Activated CD8-positive, alpha-beta memory T cell treated with anti-CD3 and anti-CD28 coated beads, Interleukin-2, amount 10 ng/mL, durations not matched to agents 7 days and 5 days (primary cell): Measurements from ENCODE around the gene LPO. TPM values are rescaled to one million over a fixed set of nuclear protein-coding genes. Genes with fewer than 3 reads are reported as not detected.

Source experiments
- ATAC-seq: fragments of 150-1000 bp; cut with Tn5 transposase; one replicate; pipeline ENCODE4 v1.10.0; 2021; ENCODE audit warnings: moderate library complexity
- CTCF ChIA-PET: fragments of 350-600 bp; sonication (Branson Sonifier 250); formaldehyde crosslinking; loops from one replicate; lab custom pipeline; 2021; ENCODE audit warnings: antibody characterized with exemption; lab: Charles Lee
- DNase-seq: peaks from one replicate; pipeline ENCODE4 v3.0.0-alpha.2; 2020
- H3K27ac Mint-ChIP-seq: one replicate; pipeline ENCODE4 v1.8.0; 2021; ENCODE audit warnings: mild to moderate bottlenecking, mixed read lengths
- H3K27me3 Mint-ChIP-seq: one replicate; pipeline ENCODE4 v1.8.0; 2021; ENCODE audit warnings: mixed read lengths
- H3K36me3 Mint-ChIP-seq: one replicate; pipeline ENCODE4 v1.8.0; 2021; ENCODE audit warnings: mild to moderate bottlenecking, mixed read lengths
- H3K4me1 Mint-ChIP-seq: one replicate; pipeline ENCODE4 v1.8.0; 2021; ENCODE audit warnings: mixed read lengths
- H3K4me3 Mint-ChIP-seq: one replicate; pipeline ENCODE4 v1.8.0; 2021; ENCODE audit warnings: mild to moderate bottlenecking, moderate library complexity, mixed read lengths
- H3K9me3 Mint-ChIP-seq: one replicate; pipeline ENCODE4 v1.8.0; 2022; ENCODE audit warnings: low read depth, mixed read lengths
- total RNA-seq, 2 experiments: library from RNA; stranded (reverse); gene quantifications; one replicate each; pipeline ENCODE4 v1.2.3, GENCODE V29; 2021

The LPO gene
- total RNA-seq, 2 experiments from 2014 or later = not detected

DNA sequence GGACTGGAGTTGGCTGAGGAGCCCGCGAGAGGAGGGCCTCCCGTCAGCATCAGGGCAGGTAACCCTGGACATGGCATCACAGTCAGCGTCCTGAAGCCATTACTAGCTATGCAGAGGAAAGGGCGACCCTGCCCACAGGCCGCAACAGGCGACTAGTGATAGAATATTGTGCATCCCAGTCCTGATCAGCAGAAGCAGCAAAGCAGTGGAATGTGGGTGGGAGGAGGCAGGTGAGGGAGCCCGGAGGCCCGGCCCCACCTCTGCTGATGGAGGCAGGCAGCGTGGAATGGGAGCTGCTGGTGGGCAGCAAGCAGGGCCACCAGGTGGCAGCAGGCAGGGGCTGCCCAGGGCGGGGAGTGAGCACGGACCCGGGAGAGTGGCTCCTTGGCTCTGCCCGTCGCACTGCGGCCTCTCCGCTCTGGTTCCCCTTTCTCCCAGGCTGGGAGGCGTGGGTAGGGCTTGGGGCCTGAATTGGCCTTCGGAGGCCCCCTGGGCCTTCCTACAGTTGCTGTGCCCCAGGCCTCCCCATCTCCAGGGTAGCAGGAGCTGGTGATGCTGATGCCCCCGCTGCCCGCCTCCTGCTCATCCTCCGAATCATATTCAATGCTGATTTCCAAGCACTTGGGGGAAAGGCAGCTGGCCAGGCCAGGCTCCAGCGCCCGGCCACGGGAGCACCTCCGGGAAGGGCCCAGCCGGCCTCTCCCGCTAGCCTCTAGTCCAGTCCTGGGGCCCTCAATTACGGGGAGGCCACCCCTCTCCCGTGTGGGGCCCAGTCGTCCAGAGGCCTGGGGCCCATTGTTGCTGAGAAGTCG is 70.0 kb downstream of the LPO start:
- Mint-ChIP-seq H3K9me3 (no peaks in the 10 kb centered on the region), H3K27me3 (no peaks in the 10 kb centered on the region), H3K4me1 (no peaks in the 10 kb centered on the region), H3K27ac (no peak overlapping the region), H3K36me3 (no peaks in the 10 kb centered on the region), H3K4me3 (no peak overlapping the region)
- CTCF ChIA-PET = interaction anchor here (0.8 to 2.1 kb wide), 4 partner anchors 9 to 139 kb away, joined by 3 to 6 read pairs (median 4); partner anchors contain the start of gene RNF43
- DNase-seq (peak; percentile 30), ATAC-seq (no peak)

- peaks cover 2% of the 10 kb centered on the region for H3K36me3 Mint-ChIP-seq
- CTCF ChIA-PET = interaction anchor here (1.3 to 2.1 kb wide), 3 partner anchors 8 to 108 kb away, joined by 3 to 6 read pairs (median 5); partner anchors contain the start of gene RNF43
- H3K4me3 Mint-ChIP-seq = no peak overlapping the region
- DNase-seq = peak; percentile 35
- no peaks in the 10 kb centered on the region for H3K9me3 Mint-ChIP-seq
- ATAC-seq = no peak
- no peak overlapping the region for H3K27ac Mint-ChIP-seq
- no peaks in the 10 kb centered on the region for H3K4me1 Mint-ChIP-seq
- H3K27me3 Mint-ChIP-seq = no peaks in the 10 kb centered on the region
Observed at GRCh38 chr17:58308985-58309917, 70.9 kb downstream of the LPO start.

- DNase-seq (peak; percentile 23), ATAC-seq (no peak)
- no peaks in the 10 kb centered on the region for H3K27me3 Mint-ChIP-seq
- no peak overlapping the region for H3K4me3 Mint-ChIP-seq
- peaks cover 2% of the 10 kb centered on the region for H3K36me3 Mint-ChIP-seq
- H3K9me3 Mint-ChIP-seq = no peaks in the 10 kb centered on the region
- CTCF ChIA-PET = interaction anchor here (2.1 kb wide), 1 partner anchor 108 kb away, joined by 5 read pairs; the partner anchor contains the start of gene RNF43
- no peaks in the 10 kb centered on the region for H3K4me1 Mint-ChIP-seq
- H3K27ac Mint-ChIP-seq = no peak overlapping the region
Observed at GRCh38 chr17:58309918-58310259, 71.5 kb downstream of the LPO start.

GRCh38 chr17:58310511-58311428 is 72.4 kb downstream of the LPO start:
- no peaks in the 10 kb centered on the region for H3K4me1 Mint-ChIP-seq
- peaks cover 2% of the 10 kb centered on the region for H3K36me3 Mint-ChIP-seq
- H3K9me3 Mint-ChIP-seq = no peaks in the 10 kb centered on the region
- CTCF ChIA-PET = no interaction called here
- DNase-seq = peak; percentile 37
- H3K27me3 Mint-ChIP-seq = no peaks in the 10 kb centered on the region
- no peak overlapping the region for H3K27ac Mint-ChIP-seq
- no peak overlapping the region for H3K4me3 Mint-ChIP-seq
- no peak for ATAC-seq

GRCh38 chr17:58311429-58311894 is 73.1 kb downstream of the LPO start:
- no peaks in the 10 kb centered on the region for H3K4me1 Mint-ChIP-seq
- no peaks in the 10 kb centered on the region for H3K9me3 Mint-ChIP-seq
- peaks cover 2% of the 10 kb centered on the region for H3K36me3 Mint-ChIP-seq
- no peak overlapping the region for H3K4me3 Mint-ChIP-seq
- ATAC-seq = no peak
- no peaks in the 10 kb centered on the region for H3K27me3 Mint-ChIP-seq
- CTCF ChIA-PET = interaction anchor here (8.1 kb wide), 1 partner anchor 31 kb away, joined by 136 read pairs; no protein-coding TSS in a partner anchor
- no peak overlapping the region for H3K27ac Mint-ChIP-seq
- DNase-seq = peak; percentile 34

DNA sequence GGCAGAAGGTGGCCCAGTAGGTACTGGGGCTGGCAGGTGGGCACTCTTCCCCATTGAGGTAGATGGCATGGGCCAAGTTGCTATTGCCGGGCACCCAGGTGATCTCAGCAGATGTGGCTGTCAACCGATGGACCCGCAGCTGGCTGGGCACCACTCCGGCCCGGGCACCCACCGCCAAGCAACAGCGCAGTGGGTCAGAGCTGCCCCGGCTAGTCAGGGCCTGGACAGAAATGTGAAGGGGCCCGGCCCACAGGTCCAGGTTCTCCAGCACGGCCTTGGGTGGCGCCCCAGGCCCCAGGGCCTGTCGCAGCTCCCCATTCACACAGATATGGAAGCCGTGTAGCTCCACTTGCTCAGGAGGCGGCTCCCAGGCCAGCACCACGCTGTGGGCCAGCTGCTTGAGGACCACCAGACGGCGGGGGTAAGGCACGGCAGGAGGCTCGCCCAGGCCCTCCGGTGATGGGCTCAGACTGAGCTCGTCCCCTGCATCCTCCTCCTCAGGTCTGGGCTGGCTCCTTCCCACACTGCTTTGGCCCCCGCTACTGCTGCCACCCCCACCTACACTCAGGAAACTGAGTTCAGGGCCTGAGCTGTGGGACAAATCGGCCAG is 73.7 kb downstream of the LPO start:
- H3K4me1 Mint-ChIP-seq = no peaks in the 10 kb centered on the region
- DNase-seq (peak; percentile 36), ATAC-seq (no peak)
- H3K36me3 Mint-ChIP-seq = peaks cover 2% of the 10 kb centered on the region
- no peak overlapping the region for H3K27ac Mint-ChIP-seq
- H3K4me3 Mint-ChIP-seq = no peak overlapping the region
- CTCF ChIA-PET = interaction anchor here (1.1 to 8.1 kb wide), 2 partner anchors 30 to 127 kb away, joined by 4 to 136 read pairs; no protein-coding TSS in a partner anchor
- H3K27me3 Mint-ChIP-seq = no peaks in the 10 kb centered on the region
- no peaks in the 10 kb centered on the region for H3K9me3 Mint-ChIP-seq

DNA sequence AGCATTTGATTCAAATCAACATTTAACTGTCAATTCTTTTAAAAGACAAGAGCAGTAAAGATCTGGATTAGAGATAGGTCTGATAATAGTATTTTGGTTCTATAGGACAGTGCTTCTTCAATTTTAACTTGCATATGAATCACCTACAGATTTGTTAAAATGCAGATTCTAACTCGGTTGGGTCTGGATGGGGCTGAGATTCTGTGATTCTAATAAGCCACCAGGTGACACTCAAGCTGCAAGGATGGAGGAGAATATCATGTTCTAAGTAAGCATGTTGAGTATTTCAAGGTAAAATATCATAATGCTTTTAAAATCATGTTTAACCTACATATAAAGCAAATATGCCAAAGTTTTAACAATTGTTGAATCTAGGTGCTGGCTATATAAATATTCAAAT is 74.4 kb downstream of the LPO start:
- ATAC-seq (no peak), DNase-seq (peak; percentile 22)
- Mint-ChIP-seq H3K9me3 (no peaks in the 10 kb centered on the region), H3K27me3 (no peaks in the 10 kb centered on the region), H3K4me3 (no peak overlapping the region), H3K27ac (no peak overlapping the region), H3K4me1 (peaks cover 7% of the 10 kb centered on the region), H3K36me3 (peaks cover 7% of the 10 kb centered on the region)
- CTCF ChIA-PET = interaction anchor here (1.1 to 8.1 kb wide), 4 partner anchors 8 to 126 kb away, joined by 3 to 136 read pairs (median 27); no protein-coding TSS in a partner anchor

DNA sequence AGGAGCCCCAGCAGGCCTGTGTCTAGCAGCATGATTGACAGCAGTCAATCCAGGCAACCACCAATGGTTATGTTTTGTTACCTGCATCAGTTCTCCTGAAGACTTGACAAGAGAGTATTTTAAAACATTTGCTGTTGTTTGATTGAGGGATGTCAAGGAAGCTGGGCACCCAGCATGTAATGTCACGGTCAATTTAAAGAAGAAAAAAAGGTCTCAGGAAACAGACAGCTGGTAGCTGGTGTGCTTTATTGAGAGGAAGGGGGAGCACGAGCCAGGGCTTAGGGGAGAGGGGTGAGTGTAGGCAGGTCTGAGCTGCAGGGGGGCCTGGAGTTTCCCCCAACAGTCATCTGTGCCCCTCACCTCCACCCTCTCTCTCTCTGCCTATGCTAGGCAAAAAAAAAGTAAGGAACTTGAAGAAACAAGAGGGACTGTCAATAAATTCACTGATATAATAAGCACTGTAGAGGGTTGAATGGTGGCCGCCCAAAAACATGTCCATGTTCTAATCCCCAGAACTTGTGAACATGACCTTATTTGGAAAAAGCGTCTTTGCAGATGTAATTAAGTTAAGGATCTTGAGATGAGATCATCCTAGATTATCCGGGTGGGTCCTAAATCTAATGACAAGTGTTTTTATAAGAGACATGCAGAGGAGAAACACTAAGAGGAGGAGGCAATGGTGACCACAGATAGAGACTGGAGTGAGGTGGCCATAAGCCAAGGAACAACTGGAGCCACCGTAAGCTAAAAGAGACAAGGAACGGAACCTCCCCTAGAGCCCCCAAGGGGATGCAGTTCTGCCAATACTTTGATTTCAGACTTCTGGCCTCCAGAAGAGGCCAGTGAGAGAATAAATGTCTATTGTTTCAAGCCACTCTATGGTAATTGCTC is 75.7 kb downstream of the LPO start:
- H3K36me3 Mint-ChIP-seq = peaks cover 7% of the 10 kb centered on the region
- ATAC-seq = no peak
- H3K4me1 Mint-ChIP-seq = peaks cover 14% of the 10 kb centered on the region
- no peaks in the 10 kb centered on the region for H3K9me3 Mint-ChIP-seq
- H3K27me3 Mint-ChIP-seq = no peaks in the 10 kb centered on the region
- CTCF ChIA-PET = interaction anchor here (0.6 to 8.1 kb wide), 6 partner anchors 9 to 120 kb away, joined by 3 to 136 read pairs (median 27); partner anchors contain the start of genes RNF43 and SUPT4H1
- no peak overlapping the region for H3K27ac Mint-ChIP-seq
- no peak overlapping the region for H3K4me3 Mint-ChIP-seq
- DNase-seq = peak; percentile 25

- Mint-ChIP-seq H3K4me3 (no peak overlapping the region), H3K27ac (no peak overlapping the region), H3K9me3 (no peaks in the 10 kb centered on the region), H3K27me3 (no peaks in the 10 kb centered on the region), H3K36me3 (peaks cover 7% of the 10 kb centered on the region), H3K4me1 (peaks cover 14% of the 10 kb centered on the region)
- CTCF ChIA-PET = interaction anchor here (0.6 to 8.1 kb wide), 6 partner anchors 10 to 131 kb away, joined by 3 to 136 read pairs (median 27); partner anchors contain the start of genes RNF43 and SUPT4H1
- peak; percentile 30 for DNase-seq
- no peak for ATAC-seq
Observed at GRCh38 chr17:58314706-58315015, 76.3 kb downstream of the LPO start.

DNA sequence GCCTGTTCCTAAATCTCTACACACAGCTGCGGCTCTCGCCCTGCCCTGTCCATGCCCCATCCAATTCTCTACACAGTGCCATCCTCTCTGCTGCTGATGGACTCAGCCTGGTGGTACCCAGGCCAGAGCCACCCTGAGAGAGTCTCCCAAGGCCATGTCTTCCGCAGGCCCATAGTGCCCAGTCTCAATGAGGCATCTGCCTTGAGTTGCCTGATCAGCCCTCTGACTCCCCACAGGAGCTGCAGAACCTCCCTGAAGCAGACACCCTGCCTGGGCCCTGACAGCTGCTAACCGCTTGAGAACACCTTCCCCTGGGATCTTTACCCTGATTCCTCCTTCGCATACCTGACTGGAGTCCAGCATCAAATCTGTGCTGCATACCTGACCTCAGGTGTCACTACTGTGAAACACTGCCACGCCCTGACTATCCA is 76.9 kb downstream of the LPO start:
- no peak overlapping the region for H3K27ac Mint-ChIP-seq
- no peak for ATAC-seq

GRCh38 chr17:58315750-58316149 is 77.4 kb downstream of the LPO start:
- Mint-ChIP-seq H3K4me3 (no peak overlapping the region), H3K27ac (no peak overlapping the region), H3K4me1 (peaks cover 14% of the 10 kb centered on the region), H3K36me3 (peaks cover 8% of the 10 kb centered on the region), H3K9me3 (no peaks in the 10 kb centered on the region), H3K27me3 (no peaks in the 10 kb centered on the region)
- CTCF ChIA-PET = interaction anchor here (0.7 to 8.1 kb wide), 7 partner anchors 11 to 130 kb away, joined by 3 to 136 read pairs (median 11); partner anchors contain the start of genes RNF43 and SUPT4H1
- peak; percentile 4 for DNase-seq
- ATAC-seq = no peak

More for the DNA sequence above, 76.9 kb downstream of the LPO start:
- Mint-ChIP-seq H3K36me3 (peaks cover 7% of the 10 kb centered on the region), H3K27me3 (no peaks in the 10 kb centered on the region), H3K4me1 (peaks cover 14% of the 10 kb centered on the region), H3K9me3 (no peaks in the 10 kb centered on the region), H3K4me3 (no peak overlapping the region)
- CTCF ChIA-PET = interaction anchor here (0.7 to 8.1 kb wide), 6 partner anchors 11 to 131 kb away, joined by 3 to 136 read pairs (median 27); partner anchors contain the start of genes RNF43 and SUPT4H1
- peak; percentile 37 for DNase-seq
